Epidermal melanocyte (primary cell): ENCODE data around the gene SYCP2.
A peak's percentile ranks its signal among the peaks of the same experiment; 100 is the strongest.
"Not testable (repeated sequence)": the region's sequence is repeated elsewhere in the genome, so short reads cannot be mapped to it uniquely, and the experiment has no call there.

Source experiments
- DNase-seq: peaks from one replicate; pipeline ENCODE4 v3.0.0; 2011; ENCODE audit warnings: low spot score; ENCODE audit not compliant: insufficient read length

Gene SYCP2

GRCh38 chr20:59903621-59904020 is 29.8 kb downstream of the SYCP2 start:
- no peak for DNase-seq

GRCh38 chr20:59902470-59902869 is 31.0 kb downstream of the SYCP2 start:
- no peak for DNase-seq

GRCh38 chr20:59895908-59896307 is 37.5 kb downstream of the SYCP2 start:
- DNase-seq: no peak

DNA sequence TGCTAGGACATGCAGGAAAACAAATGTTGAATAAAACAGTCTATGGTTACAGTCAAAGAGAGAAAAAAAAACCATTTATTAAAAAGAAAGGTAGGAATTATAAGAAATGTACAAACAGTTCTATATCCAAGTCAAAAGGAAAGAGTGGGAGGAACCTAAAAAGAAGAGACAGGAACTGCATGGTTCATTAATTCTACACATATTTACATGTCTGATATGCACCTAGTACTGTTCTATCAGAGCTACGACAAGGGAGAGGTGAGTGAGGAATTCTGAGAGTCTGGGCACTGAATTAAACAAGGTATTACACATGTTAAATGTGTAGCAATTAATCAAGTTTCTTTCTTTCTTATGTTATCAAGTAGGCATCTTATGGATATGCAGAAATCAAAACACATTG is 41.9 kb downstream of the SYCP2 start:
- DNase-seq: no peak

DNA sequence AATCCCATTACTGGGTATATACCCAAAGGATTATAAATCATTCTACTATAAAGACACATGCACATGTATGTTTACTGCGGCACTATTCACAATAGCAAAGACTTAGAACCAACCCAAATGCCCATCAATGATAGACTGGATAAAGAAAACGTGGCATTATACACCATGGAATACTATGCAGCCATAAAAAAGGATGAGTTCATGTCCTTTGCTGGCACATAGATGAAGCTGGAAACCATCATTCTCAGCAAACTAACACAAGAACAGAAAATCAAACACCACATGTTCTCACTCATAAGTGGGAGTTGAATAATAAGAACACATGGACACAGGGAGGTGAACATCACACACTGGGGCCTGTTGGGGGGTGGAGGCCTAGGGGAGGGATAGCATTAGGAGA is 43.4 kb downstream of the SYCP2 start:
- DNase-seq: not testable (repeated sequence)

DNA sequence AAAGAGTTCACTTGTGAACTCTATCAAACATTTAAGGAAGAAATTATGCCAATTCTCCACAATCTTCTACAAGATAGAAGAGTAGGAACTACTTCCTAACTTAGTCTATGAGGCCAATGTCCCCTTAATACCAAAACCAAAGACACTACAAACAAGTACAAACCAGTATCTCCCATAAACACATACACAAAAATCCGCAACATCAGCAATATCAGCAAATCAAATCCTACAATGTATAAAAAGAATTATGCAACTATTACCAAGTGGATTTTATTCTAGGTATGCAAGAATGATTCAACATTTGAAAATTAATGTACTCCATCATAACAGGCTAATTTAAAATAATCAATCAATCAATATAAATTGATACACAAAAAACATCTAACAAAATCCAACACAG is 45.4 kb downstream of the SYCP2 start:
- DNase-seq: no peak

- DNase-seq: no peak
These were observed 48.9 kb downstream of the SYCP2 start for GRCh38 chr20:59884494-59884893.

DNA sequence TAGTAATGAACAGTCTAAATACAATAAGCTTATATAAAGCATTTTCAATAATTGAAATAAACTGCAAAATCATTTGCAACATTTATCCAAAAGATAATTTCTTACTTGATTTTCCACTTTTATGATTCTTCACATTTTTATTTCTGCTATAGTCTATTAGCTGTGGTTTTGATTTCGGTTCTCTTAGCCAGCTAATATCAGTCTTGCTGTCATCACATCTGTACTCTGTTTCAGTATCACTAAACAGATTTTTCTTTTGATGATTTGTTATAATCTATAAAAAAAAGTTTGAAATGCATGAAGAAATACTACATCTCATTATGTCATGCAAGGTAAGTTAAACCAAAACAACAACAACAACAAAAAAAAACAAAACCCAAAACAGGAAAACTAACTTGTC is 53.2 kb downstream of the SYCP2 start:
- DNase-seq: no peak

- no peak for DNase-seq
These were observed 60.0 kb downstream of the SYCP2 start for GRCh38 chr20:59873409-59873808.

GRCh38 chr20:59871096-59871495 is 62.3 kb downstream of the SYCP2 start:
- no peak for DNase-seq

DNA sequence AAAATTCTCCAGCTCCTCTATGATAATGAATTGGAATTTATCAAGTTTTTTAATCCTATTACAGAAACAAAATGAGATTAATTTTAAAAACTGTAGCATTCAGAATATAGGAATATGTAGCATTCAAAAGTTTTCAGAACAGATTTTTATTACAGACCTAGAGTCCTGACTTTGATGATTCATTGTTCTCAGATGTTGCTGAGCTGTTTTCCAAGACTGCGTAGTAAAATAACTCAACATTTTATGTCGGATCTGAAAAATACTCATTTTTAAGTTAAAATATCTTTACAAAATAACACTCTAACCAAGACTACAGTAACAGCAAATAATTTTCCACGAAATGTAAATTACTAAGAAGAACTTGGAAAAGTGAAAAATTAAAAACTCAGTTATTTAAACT is 67.1 kb downstream of the SYCP2 start:
- DNase-seq: no peak

DNA sequence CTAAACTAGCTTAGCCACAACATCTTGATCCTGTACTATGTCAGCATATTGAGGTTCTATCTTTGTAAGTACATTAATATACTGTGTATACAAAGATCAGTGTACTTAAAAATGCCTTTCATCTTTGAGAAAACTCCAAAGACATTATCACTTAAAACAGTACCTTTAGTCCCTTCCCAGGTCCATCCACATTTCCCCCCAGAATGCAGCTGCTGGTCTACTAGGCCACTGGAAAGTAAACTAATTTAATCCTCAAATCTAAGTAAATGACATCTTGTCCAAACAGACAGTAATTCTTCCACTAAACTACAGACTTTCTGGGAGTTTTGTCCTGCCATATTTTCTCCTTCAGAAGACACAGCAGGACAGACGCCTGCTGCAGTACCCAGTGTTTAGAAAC is 68.7 kb downstream of the SYCP2 start:
- DNase-seq: no peak

DNA sequence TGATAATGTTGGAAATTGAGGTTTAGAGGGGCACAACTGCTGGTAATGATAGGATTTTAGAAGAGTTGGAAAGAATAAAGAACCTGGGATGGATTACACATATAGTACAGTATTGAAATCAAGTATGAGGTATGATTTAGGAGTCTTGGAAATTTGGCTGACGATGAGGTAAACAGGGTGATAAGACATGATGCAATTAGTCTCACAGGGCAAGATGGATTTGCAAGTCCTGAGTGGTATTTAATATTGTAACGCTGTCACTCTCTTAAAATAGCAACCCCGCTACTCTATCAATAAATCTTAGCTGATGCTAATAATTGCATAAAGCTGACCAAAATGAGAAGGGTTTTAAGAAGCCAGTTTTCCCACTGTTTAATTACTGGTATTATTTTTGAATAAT is 70.4 kb downstream of the SYCP2 start:
- no peak for DNase-seq

DNA sequence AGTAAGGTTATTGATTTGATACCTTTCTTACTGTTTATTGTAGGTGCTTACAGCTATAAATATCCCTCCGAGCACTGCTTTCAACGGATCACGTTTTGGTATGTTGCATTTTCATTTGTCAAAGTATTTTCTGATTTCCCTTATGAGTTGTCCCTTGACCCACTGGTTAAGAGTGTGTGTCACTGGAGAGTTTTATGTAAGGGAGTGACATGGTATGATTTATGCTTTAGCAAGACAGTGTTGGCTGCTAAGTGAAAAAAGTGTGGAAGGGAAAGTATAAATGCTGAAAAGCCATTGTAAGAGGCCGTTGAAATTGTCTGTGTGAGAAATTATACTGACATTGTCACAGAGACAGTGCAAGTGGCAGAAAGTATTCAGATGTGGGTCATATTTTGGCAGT is 72.0 kb downstream of the SYCP2 start:
- DNase-seq: no peak

- no peak for DNase-seq
These were observed 75.0 kb downstream of the SYCP2 start for GRCh38 chr20:59858425-59858824.

DNA sequence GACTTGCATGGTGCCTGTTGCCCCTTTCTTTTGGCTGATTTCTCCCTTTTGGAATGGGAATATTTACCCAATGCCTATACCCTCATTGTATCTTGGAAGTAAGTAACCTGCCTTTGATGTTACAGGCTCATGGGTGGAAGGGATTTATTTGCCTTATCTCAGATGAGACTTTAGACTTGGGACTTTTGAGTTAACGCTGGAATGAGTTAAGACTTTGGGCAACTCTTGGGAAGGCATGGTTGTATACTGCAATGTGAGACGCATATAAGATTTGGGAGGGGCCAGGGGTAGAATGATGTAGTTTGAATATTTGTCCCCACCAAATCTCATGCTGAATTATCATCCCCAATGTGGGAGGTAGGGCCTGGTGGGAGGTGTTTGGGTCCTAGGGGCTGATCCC is 75.5 kb downstream of the SYCP2 start:
- no peak for DNase-seq

- not testable (repeated sequence) for DNase-seq
These were observed 76.5 kb downstream of the SYCP2 start for GRCh38 chr20:59856941-59857340.

GRCh38 chr20:59856526-59856925 is 76.9 kb downstream of the SYCP2 start:
- not testable (repeated sequence) for DNase-seq

GRCh38 chr20:59850018-59850641 is 83.3 kb downstream of the SYCP2 start:
- peak; percentile 34 for DNase-seq

DNA sequence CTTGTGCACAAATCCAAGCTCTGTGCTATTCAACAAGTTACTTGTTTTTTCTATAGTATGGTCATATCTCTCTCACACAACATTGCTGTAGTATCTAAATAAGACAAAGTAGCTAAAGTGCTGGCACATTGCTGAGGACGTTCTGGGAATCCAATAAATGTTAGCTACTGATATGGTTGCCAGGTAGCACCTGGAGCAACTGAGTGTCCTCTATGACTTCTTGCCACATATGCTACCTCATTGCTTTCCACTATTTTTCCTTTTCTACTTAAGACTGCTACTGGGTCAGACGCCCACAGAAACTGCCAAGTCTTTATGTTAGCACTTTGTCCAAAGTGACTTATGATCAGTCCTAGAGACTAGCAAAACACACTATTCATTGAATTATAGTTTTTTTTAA is 85.3 kb downstream of the SYCP2 start:
- DNase-seq: no peak

- DNase-seq: no peak
These were observed 88.0 kb downstream of the SYCP2 start for GRCh38 chr20:59845472-59845871.

- no peak for DNase-seq
These were observed 94.0 kb downstream of the SYCP2 start for GRCh38 chr20:59839400-59839799.

- DNase-seq: no peak
These were observed 95.6 kb downstream of the SYCP2 start for GRCh38 chr20:59837623-59838394.
